IPS-NIHi7 (cell line): ENCODE data around the gene DPYSL3.
"Not testable (repeated sequence)": the region's sequence is repeated elsewhere in the genome, so short reads cannot be mapped to it uniquely, and the experiment has no call there.

Experiments
- DNase-seq: peaks from one replicate; pipeline ENCODE4 v3.0.0; 2012; ENCODE audit warnings: mixed read lengths; ENCODE audit errors: extremely low spot score

DPYSL3 gene

DNA sequence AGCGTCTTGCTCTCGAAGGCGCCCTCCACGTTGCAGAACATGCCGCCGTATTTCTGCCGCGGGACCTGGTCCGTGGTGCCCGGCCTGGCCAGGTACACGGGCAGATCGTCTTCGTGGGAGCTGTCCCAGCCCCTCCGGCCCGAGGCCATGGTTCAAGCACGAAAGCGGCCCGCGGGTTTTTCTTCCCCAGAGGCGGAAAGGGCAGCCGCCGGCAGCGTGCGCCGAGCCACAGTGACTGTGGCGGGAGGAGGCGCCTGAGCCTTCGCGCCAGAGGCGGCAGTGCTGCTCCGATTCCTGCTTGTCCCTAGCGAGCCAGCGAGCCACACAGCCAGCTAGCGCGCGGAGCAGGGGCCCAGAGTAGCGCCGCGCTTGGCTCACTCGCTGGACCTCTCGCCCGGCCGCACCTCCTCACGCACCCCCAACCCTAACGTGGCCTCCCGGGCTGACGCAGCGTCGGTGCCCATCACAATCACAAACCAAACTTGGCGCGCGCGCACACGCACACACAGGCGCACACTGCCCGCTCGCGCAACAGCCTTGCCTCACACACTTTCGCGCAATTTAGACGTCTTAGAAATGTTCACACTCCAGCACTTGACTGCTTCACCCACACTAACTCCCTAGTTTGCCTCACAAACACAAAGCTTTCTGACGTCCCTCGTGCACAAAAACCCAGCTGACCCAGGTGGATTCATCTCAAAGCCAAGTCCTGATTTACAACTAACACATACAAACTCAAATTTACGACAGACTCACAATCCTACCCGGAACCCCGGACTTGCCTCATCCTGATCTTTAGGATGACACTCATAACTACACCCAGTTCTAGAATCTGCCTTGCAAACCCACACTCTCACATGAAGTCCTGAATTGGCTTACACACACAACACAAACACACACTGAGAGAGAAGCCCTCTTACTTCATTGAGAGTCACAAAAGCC is at the start of gene DPYSL3:
Gene DPYSL3 (minus strand): TSS at position 359 of the 942 bp plus-strand sequence. CDS start 210 bp downstream, at position 149.
- DNase-seq, result peak; percentile 74

GRCh38 chr5:147558826-147559225 is 49.0 kb upstream of the DPYSL3 start:
- DNase-seq, result peak; percentile 60

- no peak for DNase-seq
These were observed 48.2 kb upstream of the DPYSL3 start for GRCh38 chr5:147557876-147558745.

- no peak for DNase-seq
These were observed 45.3 kb upstream of the DPYSL3 start for GRCh38 chr5:147555176-147555575.

DNA sequence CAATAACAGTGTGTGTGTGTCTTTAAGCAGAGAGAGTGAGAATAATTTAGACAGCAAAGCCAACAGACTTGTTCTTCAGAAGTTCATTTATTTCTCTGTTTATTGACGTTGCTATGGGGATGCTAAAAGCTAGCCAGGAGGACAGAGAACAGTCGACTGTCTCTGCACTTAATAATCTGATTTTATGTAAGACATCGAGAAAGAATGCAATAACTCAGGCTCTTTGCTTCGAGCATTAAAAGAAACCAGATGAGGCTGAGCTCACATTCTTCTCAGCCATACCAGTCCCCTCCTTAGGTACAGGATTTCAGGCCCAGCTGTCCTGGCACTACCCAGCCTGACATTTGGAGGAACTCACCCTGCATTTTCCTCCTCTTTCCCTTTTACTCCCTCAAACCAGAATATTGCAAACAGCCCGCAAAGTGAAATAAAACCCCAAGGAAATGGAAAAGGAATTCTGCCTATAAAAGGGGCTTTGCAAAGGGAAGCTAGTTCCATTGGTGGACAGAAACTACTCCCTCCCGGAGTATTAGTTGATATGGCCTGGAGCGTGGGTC is 44.5 kb upstream of the DPYSL3 start:
- no peak for DNase-seq

- not testable (repeated sequence) for DNase-seq
These were observed 43.9 kb upstream of the DPYSL3 start for GRCh38 chr5:147553817-147554216.

GRCh38 chr5:147552897-147553296 is 43.0 kb upstream of the DPYSL3 start:
- no peak for DNase-seq

DNA sequence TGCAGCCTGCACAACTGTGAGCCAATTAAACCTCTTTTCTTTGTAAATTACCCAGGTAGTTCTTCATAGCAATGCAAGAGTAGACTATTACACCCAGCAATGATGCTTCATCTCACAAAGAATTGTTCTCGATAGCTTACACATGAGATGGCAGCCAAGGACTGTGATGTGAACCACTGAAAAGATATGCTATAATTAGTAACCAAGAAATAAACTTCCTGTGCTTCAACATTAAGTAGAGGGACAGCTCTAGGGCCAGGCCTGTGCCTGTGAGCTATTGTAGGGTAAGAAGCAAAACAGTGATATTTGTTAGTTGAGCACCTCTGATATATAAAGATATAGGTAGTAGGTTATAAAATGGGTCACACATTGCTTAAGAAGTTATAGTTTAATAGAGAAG is 41.8 kb upstream of the DPYSL3 start:
- DNase-seq, result no peak

DNA sequence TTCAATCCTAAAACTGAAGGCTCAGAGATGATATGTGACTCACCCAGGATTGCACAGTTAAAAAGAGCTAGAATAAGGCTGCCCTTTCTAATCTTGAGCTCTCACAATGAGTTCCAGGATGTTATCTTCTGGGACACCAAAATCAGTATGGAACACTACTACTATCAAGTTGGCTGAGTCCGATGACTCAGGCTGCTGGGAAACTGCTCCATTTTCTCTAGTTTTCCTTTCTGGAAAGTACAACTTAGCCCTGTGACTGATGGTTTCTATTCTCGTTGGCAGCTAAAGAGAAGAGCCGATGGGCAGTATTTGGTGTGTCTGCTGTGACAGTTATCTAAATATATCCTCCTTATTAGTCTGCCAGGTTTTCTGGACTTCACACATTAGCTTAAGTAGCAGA is 37.9 kb upstream of the DPYSL3 start:
- DNase-seq, result no peak

GRCh38 chr5:147544556-147544955 is 34.7 kb upstream of the DPYSL3 start:
- no peak for DNase-seq

GRCh38 chr5:147539053-147539452 is 29.2 kb upstream of the DPYSL3 start:
- DNase-seq, result no peak

DNA sequence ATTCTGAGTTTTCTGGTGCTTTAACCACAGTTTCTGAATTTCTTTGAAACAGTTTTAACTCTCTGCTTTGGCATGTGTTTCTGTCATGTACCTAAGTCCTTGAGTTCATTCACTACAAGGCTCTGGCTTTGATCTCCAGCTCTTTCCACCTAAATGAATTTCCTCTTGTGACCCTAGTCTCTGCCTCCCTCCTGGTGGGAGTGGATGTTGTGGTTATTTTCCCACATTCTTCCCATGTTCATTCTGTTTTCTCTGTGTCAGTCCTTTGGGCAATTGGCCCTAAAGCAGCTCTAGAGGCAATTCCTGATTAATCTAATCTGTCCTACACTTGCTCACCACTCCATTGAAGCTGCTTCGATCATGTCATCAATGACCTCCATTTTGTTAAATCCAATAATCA is 28.4 kb upstream of the DPYSL3 start:
- DNase-seq, result no peak

DNA sequence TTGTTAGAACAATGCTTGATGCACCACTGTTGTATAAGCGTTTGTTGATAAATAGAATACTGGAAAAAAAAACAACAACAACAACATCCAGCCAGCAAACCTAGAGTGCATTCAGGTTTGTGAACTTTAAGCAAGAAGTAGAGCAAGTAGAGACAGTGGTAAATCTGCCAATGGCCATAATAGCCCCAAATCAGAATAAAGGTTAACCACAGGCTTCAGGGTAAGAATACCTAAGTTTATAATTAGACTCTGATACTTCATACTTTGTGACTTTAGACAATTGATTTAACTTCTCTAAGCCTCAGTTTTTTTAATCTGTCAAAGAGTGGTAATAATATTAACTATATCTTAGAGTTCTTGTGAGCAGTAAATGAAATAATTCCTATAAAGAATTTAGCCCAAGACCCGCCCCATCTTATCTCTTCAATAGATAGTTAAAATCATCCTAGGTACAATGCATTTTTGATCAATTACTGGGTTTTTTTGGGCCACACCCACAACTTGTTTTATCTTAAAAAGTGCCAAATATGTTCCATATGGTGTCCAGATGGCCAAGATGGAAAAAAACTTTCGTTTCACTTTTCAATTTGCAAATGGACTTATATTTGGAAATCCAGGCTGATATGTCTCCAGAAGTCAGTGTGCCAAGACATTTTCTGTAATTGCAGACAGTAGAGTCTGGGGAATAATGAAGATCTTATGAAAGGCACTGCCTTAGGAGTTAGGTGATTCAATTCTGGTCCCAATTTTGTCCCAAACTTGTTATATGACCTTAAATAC is 24.5 kb upstream of the DPYSL3 start:
- DNase-seq, result no peak

GRCh38 chr5:147532156-147532555 is 22.3 kb upstream of the DPYSL3 start:
- no peak for DNase-seq

- peak; percentile 13 for DNase-seq
These were observed 20.9 kb upstream of the DPYSL3 start for GRCh38 chr5:147530530-147531389.

- DNase-seq, result no peak
These were observed 13.2 kb upstream of the DPYSL3 start for GRCh38 chr5:147523069-147523468.

- no peak for DNase-seq
These were observed 12.6 kb upstream of the DPYSL3 start for GRCh38 chr5:147522435-147522834.

GRCh38 chr5:147520450-147520849 is 10.6 kb upstream of the DPYSL3 start:
- DNase-seq, result peak; percentile 35

DNA sequence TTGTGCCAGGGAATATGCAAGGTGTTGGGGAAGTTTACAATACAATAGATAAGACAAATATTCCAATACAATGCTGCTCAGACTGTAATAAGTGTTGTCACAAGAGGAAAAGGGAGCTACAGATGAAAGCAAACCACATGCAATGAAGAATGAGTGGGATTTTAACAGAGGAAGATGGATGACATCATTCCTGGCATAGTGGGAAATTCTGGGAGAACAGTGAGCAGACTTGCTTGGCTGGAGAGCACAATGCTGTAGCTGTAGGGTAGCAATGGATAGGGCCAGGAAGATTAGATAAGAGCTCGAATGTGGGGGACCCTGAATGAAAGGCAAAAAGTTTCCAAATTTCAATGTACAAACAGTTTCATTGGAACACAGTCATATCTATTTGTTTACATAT is 9.5 kb upstream of the DPYSL3 start:
- no peak for DNase-seq

DNA sequence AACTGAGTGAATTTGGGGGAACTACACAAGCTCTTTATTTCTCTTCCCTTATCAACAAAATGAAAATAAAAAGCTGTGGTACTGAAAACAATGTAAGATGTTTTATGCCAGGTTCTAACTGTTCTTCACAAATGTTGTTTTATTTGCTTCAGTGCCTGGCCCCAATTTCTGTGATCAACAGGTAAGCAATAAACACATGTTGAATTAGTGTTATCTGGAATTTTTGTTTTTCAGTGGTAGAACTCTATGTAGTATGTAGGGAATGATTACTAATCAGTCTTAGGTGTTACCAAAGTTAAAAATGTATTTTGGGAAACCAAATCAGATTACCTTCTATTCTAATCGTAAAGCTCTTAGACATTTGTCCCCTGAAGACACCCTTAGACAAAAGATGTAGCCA is 7.5 kb upstream of the DPYSL3 start:
- no peak for DNase-seq
